Upper lobe of left lung (tissue), 4 donors: Measurements from ENCODE around the gene ECHDC1.
A peak's percentile ranks its signal among the peaks of the same experiment; 100 is the strongest.

Experiments used
- CTCF ChIP-seq, 6 experiments: fragments of 450-650 bp in 4 of 6; fragments of 200-600 bp in 2 of 6; sonication (generic) in 2 of 6; IDR thresholded peaks; one replicate each; pipeline ENCODE4 v1.5.1; 2016 to 2019; ENCODE audit warnings: antibody characterized with exemption in 6 of 6
- EP300 ChIP-seq, 4 donors: sonication (generic); formaldehyde crosslinking; IDR thresholded peaks; one replicate each; pipeline ENCODE4 v1.5.1; 2017; ENCODE audit warnings: antibody characterized with exemption in 4 of 4, control low read depth in 2 of 4
- POLR2A ChIP-seq, 4 donors: fragments of 450-650 bp; IDR thresholded peaks; one replicate each; pipeline ENCODE4 v1.5.1; 2016 to 2017; ENCODE audit warnings: antibody characterized with exemption in 4 of 4, mild to moderate bottlenecking in 2 of 4
- POLR2AphosphoS5 ChIP-seq, 2 donors: sonication (generic); formaldehyde crosslinking; IDR thresholded peaks; one replicate each; pipeline ENCODE4 v1.5.1; 2017; ENCODE audit warnings: antibody characterized with exemption in 2 of 2

- no peak for TF ChIP-seq CTCF (IDR thresholded peaks at IDR 0.05)
- TF ChIP-seq POLR2AphosphoS5 (IDR thresholded peaks at IDR 0.05) = peak; percentile 8 to 11
- no peak for TF ChIP-seq POLR2A (IDR thresholded peaks at IDR 0.05)
- TF ChIP-seq EP300 (IDR thresholded peaks at IDR 0.05) = no peak
These were observed 23.0 kb upstream of the ECHDC1 start for GRCh38 chr6:127366282-127367022.
